AG04449 (cell line): ENCODE data around the gene EN2.

Source experiments
- CTCF ChIA-PET: fragments of 350-600 bp; formaldehyde crosslinking; extraction: SDS; loops from one replicate; lab custom pipeline; 2021; ENCODE audit warnings: antibody characterized with exemption; lab: Yijun Ruan, JAX
- POLR2A ChIA-PET: fragments of 400-600, 350-600 bp; formaldehyde crosslinking; extraction: SDS; loops from one replicate; lab custom pipeline; 2020; ENCODE audit warnings: antibody characterized with exemption, inconsistent platforms; lab: Yijun Ruan, JAX
- DNase-seq: peaks from one replicate; pipeline ENCODE4 v3.0.0-alpha.2; 2010; ENCODE audit warnings: low read depth, low spot score
- H3K4me3 ChIP-seq: 2 replicates; pipeline ENCODE4 v1.5.1; 2011; ENCODE audit warnings: low read depth, mild to moderate bottlenecking, control low read depth, low read length
- CTCF ChIP-seq: IDR thresholded peaks from one replicate; pipeline ENCODE4 v1.5.1; 2011; ENCODE audit warnings: mild to moderate bottlenecking, moderate library complexity, low read length, control low read depth, inconsistent platforms; ENCODE audit not compliant: insufficient read depth; ENCODE audit errors: missing control alignments

EN2 gene

GRCh38 chr7:155493744-155494538, 36.0 kb downstream of the EN2 start:
- DNase-seq = no peak
- ChIA-PET POLR2A (no interaction called here), CTCF (no interaction called here)
- H3K4me3 ChIP-seq = no peak overlapping the region
- no peak for TF ChIP-seq CTCF

DNA sequence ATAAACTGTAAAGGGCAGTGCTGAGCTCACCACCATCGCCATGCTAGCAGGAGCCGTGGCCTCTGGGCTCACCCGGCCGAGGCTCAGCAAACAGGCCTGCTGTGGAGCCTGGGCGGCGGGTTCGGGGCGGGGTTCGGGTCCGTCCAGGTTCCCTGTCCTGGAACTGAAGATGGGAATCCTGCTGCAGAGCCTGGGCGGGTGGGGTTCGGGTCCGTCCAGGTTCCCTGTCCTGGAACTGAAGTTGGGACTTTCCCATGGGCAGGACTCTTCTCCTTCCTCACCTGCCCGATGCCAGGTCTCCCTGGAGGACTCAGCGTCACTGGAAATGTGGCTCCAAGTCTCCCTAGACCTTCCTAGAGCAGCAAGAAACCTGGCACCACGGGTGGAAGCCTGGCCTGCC, 36.6 kb downstream of the EN2 start:
- no peak for DNase-seq
- ChIA-PET POLR2A (no interaction called here), CTCF (no interaction called here)
- no peak overlapping the region for H3K4me3 ChIP-seq
- TF ChIP-seq CTCF = no peak

DNA sequence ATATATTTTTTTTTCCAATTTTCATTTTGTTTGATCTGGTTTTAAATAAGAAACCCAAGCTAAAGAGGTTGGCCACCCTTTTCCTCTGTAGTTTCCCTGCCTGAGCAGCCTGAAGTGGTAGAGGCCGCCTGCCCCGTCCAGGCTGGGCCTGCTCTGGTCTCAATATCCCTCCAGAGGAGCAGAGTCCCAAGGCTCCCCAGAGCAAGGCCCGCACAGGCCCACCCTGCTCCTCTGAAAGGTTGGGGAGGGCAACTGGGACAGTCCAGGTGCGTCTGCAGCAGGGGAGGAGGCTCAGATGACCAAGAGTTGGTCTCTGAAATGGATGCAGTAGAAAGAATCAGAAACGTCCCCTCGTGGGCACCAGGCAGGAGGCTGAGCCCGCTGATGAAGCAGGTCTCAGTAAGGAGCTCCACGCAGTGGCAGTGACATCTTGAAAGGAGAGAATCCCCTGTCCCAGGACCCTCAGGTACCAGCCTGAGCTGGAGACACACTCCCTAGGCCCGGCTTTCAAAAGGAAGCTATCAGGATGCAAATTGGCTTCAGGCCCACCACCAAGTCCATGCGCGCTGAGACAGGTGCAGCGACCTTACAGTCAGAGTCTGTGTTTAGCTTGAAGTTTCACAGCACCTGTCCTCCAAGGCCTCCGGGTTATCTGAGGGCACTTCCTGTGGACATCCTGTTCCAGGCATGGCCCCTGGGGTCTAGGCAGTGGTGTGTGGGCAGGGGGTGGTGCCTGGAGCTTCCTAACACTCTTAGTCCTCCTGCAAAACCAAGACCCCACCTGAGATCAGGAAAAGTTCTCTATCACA, 37.7 kb downstream of the EN2 start:
- ChIA-PET POLR2A (no interaction called here), CTCF (no interaction called here)
- no peak for DNase-seq
- H3K4me3 ChIP-seq = no peak overlapping the region
- TF ChIP-seq CTCF = no peak

GRCh38 chr7:155496267-155497005, 38.5 kb downstream of the EN2 start:
- ChIA-PET CTCF (interaction anchor here (0.6 kb wide), 1 partner anchor 271 kb away, joined by 3 read pairs; no protein-coding TSS in a partner anchor), POLR2A (no interaction called here)
- no peak for TF ChIP-seq CTCF
- DNase-seq = no peak
- no peak overlapping the region for H3K4me3 ChIP-seq

DNA sequence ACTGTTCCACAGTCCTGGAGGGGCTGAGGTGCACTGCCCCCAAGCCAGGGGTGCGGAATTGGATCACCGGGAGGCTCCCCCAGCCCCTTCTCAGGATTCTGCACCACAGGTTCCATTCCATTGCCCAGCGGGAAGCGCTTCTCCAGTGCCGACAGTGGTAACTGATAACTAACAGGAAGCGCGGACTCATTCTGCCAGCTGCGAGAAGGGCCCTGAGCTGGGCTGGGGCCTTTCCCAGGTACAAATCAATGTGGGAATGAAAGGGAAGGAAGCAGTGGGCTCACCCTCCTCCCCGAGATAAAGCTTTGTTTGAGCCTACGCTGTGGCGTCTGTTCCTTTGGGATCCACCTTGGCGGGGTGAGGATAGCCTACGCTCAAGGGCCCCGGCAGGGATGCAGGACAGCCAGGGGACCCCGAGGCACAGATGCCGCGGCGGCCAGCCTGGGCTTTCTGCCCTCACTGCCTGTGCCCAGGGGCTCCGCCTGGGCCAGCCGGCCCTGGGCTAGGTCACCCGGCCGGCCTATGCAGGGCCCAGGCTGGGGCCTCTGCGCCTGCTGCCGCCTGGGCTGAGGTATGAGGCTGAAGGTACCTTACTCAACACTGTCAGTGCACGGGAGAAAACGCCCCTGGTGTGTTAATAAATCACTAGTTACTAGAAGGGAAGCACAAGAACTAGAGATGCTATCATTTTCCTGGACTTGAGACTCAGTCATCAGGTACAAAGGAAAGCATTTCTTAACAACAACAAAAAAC, 39.4 kb downstream of the EN2 start:
- ChIA-PET CTCF (no interaction called here), POLR2A (no interaction called here)
- DNase-seq = no peak
- no peak for TF ChIP-seq CTCF
- no peak overlapping the region for H3K4me3 ChIP-seq
